Keratinocyte (primary cell): Measurements from ENCODE around the gene DOCK3. TPM values are rescaled to one million over a fixed set of nuclear protein-coding genes. Genes with fewer than 3 reads are reported as not detected.

Experiments
- DNase-seq: peaks from one replicate; pipeline ENCODE4 v3.0.0-alpha.2; 2011; ENCODE audit warnings: low read depth, missing footprints, low spot score
- FAIRE-seq: peaks from 2 replicates; lab custom pipeline; 2011; peaks lifted over from hg19 to GRCh38; lab: Jason Lieb, UNC
- H2AFZ ChIP-seq: 2 replicates; pipeline ENCODE4 v1.6.0; 2012; ENCODE audit warnings: low read length, control low read depth, inconsistent platforms; ENCODE audit not compliant: control insufficient read depth
- H3K27ac ChIP-seq: 2 replicates; pipeline ENCODE4 v1.5.1; 2011; ENCODE audit warnings: low read length; ENCODE audit not compliant: control insufficient read depth, insufficient read depth
- H3K27me3 ChIP-seq: 3 replicates; pipeline ENCODE4 v1.6.0; 2011; ENCODE audit warnings: low read length; ENCODE audit not compliant: control insufficient read depth, insufficient read depth; ENCODE audit errors: extremely low read depth
- H3K36me3 ChIP-seq, 2 experiments: 2 replicates in 1 of 2; 3 replicates in 1 of 2; pipeline ENCODE4 v1.5.1; 2011; ENCODE audit warnings: low read length in 2 of 2, mild to moderate bottlenecking in 1 of 2; ENCODE audit not compliant: control insufficient read depth in 2 of 2, insufficient read depth in 2 of 2; ENCODE audit errors: extremely low read depth in 1 of 2
- H3K4me1 ChIP-seq: 3 replicates; pipeline ENCODE4 v1.5.1; 2011; ENCODE audit warnings: low read length; ENCODE audit not compliant: control insufficient read depth, insufficient read depth; ENCODE audit errors: extremely low read depth
- H3K4me2 ChIP-seq: 3 replicates; pipeline ENCODE4 v1.6.0; 2011; ENCODE audit warnings: low read depth, low read length; ENCODE audit not compliant: control insufficient read depth, insufficient read depth; ENCODE audit errors: extremely low read depth
- H3K4me3 ChIP-seq, 3 experiments: fragments of 200-600 bp in 1 of 3; sonication (generic) in 1 of 3; 2 replicates in 2 of 3; 3 replicates in 1 of 3; pipeline ENCODE4 v1.5.1; 2011 to 2016; ENCODE audit warnings: low read length in 3 of 3, mild to moderate bottlenecking in 3 of 3, control low read depth in 2 of 3, inconsistent platforms in 1 of 3, low read depth in 1 of 3, mixed read lengths in 1 of 3, mixed run types in 1 of 3, moderate library complexity in 1 of 3; ENCODE audit not compliant: control insufficient read depth in 2 of 3, insufficient read depth in 2 of 3; ENCODE audit errors: extremely low read depth in 1 of 3
- H3K79me2 ChIP-seq: 2 replicates; pipeline ENCODE4 v1.6.0; 2012; ENCODE audit warnings: low read length; ENCODE audit not compliant: control insufficient read depth, insufficient read depth
- H3K9ac ChIP-seq: 3 replicates; pipeline ENCODE4 v1.6.0; 2011; ENCODE audit warnings: low read length; ENCODE audit not compliant: control insufficient read depth, insufficient read depth; ENCODE audit errors: extremely low read depth
- H3K9me1 ChIP-seq: 3 replicates; pipeline ENCODE4 v1.6.0; 2011; ENCODE audit warnings: low read length; ENCODE audit not compliant: control insufficient read depth, insufficient read depth; ENCODE audit errors: extremely low read depth
- H3K9me3 ChIP-seq: 2 replicates; pipeline ENCODE4 v1.5.1; 2012; ENCODE audit warnings: low read depth, low read length; ENCODE audit not compliant: control insufficient read depth
- H4K20me1 ChIP-seq: 3 replicates; pipeline ENCODE4 v1.6.0; 2011; ENCODE audit warnings: low read length; ENCODE audit not compliant: control insufficient read depth, insufficient read depth; ENCODE audit errors: extremely low read depth
- CTCF ChIP-seq, 3 experiments: IDR thresholded peaks in 1 of 3; conservative IDR thresholded peaks in 1 of 3; optimal IDR thresholded peaks in 1 of 3; 2 replicates in 2 of 3; 3 replicates in 1 of 3; pipeline versions ENCODE3 to v1.5.1; 2011; ENCODE audit warnings: low read length in 3 of 3, mild to moderate bottlenecking in 3 of 3, moderate library complexity in 2 of 3, control low read depth in 1 of 3, inconsistent platforms in 1 of 3; ENCODE audit not compliant: insufficient read depth in 2 of 3; ENCODE audit errors: extremely low read depth in 1 of 3
- EZH2 ChIP-seq: IDR thresholded peaks from one replicate; pipeline ENCODE4 v1.6.1; 2012; ENCODE audit warnings: inconsistent platforms, mild to moderate bottlenecking, low read length, moderate library complexity
- dilution Hi-C: fragments of 300-500 bp; cut with MboI; formaldehyde crosslinking; loops from one replicate; pipeline ENCODE4 v1.7.0; 2020; ENCODE audit warnings: low sequenced_read_pairs; ENCODE audit not compliant: extremely low pct_ligation_motif_present
- polyA plus RNA-seq, 5 experiments: library from polyadenylated mRNA; depleted of rRNA in 3 of 5; stranded (reverse) in 3 of 5; stranded (forward) in 1 of 5; unstranded in 1 of 5; fragments of >200 nt; gene quantifications; 1 replicate in 1 of 5; 2 replicates in 3 of 5; 3 replicates in 1 of 5; pipeline versions ENCODE4 v1.2.1 to v1.2.3, GENCODE V29; 2011 to 2012; ENCODE audit warnings: missing spikeins in 2 of 5, low read depth in 1 of 5, low replicate concordance in 1 of 5

Gene DOCK3
- polyA plus RNA-seq, 1 donor (not counting 4 experiments of a cell fraction or from before 2014, with no cell fraction given) = 0.10 TPM

- TF ChIP-seq EZH2 = no peak
- TF ChIP-seq CTCF (optimal IDR thresholded peaks at IDR 0.05 in 1 of 3, IDR thresholded peaks at IDR 0.05 in 1 of 3, conservative IDR thresholded peaks at IDR 0.05 in 1 of 3; ENCODE audit: extremely low read depth in 1 of 3, insufficient read depth in 2 of 3, low read length in 3 of 3) = no peak
Measured at GRCh38 chr3:50950591-50950990, 275.9 kb downstream of the DOCK3 start.

GRCh38 chr3:50953825-50954414 is 279.2 kb downstream of the DOCK3 start:
- Histone ChIP-seq H4K20me1 (no peaks in the 10 kb centered on the region), H3K36me3 (no peaks in the 10 kb centered on the region), H3K4me3 (no peak overlapping the region), H3K9me3 (no peaks in the 10 kb centered on the region), H3K27me3 (no peaks in the 10 kb centered on the region), H3K4me1 (no peaks in the 10 kb centered on the region), H3K9me1 (no peaks in the 10 kb centered on the region), H2AFZ (no peak overlapping the region), H3K4me2 (no peak overlapping the region), H3K27ac (no peak overlapping the region), H3K9ac (no peak overlapping the region), H3K79me2 (no peaks in the 10 kb centered on the region)
- TF ChIP-seq EZH2 (no peak), CTCF (optimal IDR thresholded peaks at IDR 0.05 in 1 of 3, IDR thresholded peaks at IDR 0.05 in 1 of 3, conservative IDR thresholded peaks at IDR 0.05 in 1 of 3; ENCODE audit: extremely low read depth in 1 of 3, insufficient read depth in 2 of 3, low read length in 3 of 3) (no peak)
- dilution Hi-C loops = no loop called here
- FAIRE-seq (no peak), DNase-seq (no peak)

More at GRCh38 chr3:50950591-50950990, 275.9 kb downstream of the DOCK3 start:
- H3K4me2 ChIP-seq = no peak overlapping the region
- DNase-seq (no peak), FAIRE-seq (no peak)
- no peak overlapping the region for H3K27ac ChIP-seq
- H3K9me1 ChIP-seq = no peaks in the 10 kb centered on the region
- H2AFZ ChIP-seq = no peak overlapping the region
- no peak overlapping the region for H3K9ac ChIP-seq
- dilution Hi-C loops = no loop called here
- no peaks in the 10 kb centered on the region for H3K36me3 ChIP-seq
- H3K79me2 ChIP-seq = no peaks in the 10 kb centered on the region
- no peaks in the 10 kb centered on the region for H3K9me3 ChIP-seq
- H3K27me3 ChIP-seq = no peaks in the 10 kb centered on the region
- H3K4me3 ChIP-seq = no peak overlapping the region
- no peaks in the 10 kb centered on the region for H3K4me1 ChIP-seq
- no peaks in the 10 kb centered on the region for H4K20me1 ChIP-seq
